ENCODE measurements around the gene ARFGAP2.

The ARFGAP2 gene

GRCh38 chr11:47166368-47166767 lies 10.3 kb downstream of the ARFGAP2 start:
- no peak for DNase-seq

DNA sequence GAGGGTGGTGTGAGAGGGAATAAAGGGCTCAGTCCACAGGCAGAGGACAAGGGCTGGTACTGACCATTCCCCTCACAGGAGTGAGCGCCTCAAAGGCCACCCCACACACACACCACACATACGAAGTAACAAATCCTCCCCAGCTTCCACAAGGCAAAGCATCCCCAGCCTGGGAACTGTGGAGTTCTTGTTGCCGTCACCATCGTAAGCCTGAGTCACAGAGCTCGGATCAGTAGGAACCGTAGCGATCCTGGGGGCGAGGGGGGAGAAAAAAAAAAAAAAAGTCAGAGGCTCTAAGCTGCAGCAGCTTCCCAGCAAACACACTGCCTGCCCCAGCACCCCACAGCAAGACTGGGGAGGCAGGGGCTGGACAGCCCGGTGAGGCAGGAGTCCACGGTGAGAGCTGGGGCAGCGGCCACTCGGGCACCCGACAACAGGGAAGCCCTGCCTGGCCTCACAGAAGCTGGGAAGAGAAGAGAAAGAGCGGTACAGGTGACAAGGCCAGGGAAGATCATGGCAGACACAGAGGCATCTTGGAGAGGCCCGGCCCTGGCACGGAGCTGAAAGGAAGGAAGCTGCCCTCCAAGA lies 11.3 kb downstream of the ARFGAP2 start:
- no peak for DNase-seq

GRCh38 chr11:47164321-47164720 lies 12.4 kb downstream of the ARFGAP2 start:
- no peak for DNase-seq

DNA sequence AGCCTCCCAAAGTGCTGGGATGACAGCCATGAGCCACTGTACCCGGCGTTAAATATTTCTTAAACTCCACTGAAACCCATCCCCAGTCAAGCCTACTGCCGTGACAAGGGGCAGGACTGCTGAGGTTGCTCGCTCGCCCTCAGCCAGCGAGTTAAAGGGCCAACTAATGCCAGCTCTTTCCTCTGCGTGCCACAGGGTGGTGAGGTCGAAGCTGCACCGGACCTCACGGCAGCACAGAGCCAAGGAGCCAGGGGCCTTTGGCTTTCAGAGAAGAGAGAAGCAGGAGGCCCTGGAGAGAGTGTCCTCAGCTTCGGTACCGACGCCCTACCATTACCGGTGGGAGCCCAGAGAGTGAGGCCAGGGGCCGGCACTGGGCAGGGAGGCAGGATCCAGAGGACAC lies 12.8 kb downstream of the ARFGAP2 start:
- no peak for DNase-seq

DNA sequence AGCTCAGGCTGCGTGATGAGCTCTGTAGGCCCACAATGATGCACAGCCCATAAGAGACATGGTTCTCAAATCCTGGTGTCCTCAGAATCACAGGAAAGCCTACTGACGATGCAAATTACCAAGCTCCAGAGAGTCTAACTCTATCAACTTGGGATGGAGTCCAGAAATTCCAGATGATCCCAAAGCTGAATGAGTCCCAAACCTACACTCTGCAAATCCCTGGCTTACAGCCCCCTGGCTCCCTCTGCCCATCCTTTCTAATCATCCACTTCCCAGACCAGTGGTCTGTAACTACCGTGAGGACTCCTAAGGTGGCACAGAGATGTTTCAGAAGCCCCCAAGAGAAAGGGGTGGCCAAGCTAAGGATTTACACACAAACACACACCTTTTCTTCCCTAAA lies 13.5 kb downstream of the ARFGAP2 start:
- DNase-seq, result no peak

DNA sequence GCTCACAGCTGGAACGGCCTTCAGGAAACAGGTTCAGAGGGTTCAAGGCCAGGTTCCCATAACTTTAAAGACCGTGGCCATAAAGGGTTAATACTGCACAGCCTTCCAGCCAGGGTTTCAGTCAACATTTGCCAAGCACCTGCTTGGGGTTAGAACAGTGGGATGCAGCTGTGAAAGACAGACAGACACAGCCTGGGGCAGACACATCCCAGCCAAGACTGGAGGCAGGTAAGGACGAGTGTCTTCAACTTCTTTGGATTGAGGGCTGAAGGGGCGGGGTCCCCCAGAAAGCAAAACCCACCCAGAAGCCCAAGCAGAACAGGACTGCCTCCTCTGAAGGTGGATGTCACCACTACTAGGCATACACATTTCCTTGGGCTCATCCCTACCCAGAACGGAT lies 14.3 kb downstream of the ARFGAP2 start:
- no peak for DNase-seq

GRCh38 chr11:47161890-47162289 lies 14.8 kb downstream of the ARFGAP2 start:
- DNase-seq, result no peak

DNA sequence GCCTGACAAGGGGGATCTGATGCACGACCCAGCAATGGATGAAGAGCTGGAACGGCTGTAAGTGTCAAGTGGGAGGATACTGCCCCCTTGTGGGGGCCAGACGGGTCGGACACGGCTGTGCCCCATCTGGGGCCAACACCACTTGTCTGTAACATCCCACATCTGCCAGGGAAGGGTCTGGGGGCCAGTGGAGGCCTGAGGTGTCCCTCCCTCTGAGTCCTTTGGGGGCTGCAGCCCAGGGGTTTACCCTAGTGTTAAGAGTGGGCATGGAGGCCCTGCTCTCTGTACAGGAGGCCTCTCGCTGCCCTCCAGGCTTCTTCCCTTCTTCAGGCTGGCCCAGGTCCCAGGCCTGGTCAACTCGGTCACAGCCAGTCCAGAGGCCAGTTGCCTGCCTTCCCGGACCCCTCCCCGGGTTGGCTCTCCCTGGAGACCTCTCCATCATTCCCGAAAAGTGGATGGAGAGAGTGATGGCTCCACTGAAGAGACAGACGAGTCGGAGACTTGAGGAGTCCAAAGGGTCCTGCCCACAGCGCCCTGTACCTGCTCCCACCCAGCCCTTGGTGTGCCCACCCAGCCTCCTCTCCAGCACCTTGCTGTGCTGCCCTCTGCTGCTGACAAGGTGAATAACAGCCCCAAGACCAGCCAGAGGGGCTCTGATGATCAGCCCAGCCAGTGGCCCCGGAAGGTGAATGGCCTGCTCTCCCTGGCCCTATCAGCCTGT lies 15.4 kb downstream of the ARFGAP2 start:
- DNase-seq, result peak; percentile 63

DNA sequence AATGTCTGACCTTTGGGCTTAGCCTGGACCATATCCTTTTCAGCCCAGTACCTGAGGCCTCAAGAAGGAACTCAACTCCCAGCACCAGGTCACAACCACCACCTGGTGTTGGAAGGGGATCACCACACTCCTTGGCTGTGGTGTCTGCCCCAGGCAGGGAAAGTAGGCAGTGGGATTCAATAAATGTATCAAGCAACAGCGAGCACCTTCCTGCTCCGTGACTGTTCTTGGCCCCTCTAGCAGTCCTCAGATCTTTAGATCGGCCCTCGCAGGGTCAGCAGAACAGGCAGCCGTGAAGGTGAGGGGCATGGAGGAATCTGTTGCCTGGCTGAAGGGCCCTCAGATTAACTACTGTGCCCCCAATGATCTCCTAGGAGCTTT lies 15.9 kb downstream of the ARFGAP2 start:
- DNase-seq, result no peak

DNA sequence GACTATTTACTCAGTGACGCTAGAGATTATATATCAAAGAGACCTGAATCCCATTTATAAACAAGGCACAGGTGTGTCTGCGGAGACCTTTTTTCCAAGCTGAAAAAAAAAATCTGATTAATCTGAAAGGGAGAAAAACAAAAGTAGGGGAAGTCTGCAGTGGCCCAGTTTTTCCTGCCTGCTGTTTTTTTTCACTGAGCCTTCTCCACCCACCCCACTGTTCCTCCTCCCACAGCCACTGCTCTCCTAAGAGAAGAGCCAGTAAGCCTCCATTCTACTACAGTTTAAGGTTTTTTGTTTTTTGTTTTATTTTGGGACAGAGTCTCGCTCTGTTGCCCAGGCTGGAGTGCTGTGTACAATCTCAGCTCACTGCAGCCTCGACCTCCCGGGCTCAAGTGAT lies 18.4 kb downstream of the ARFGAP2 start:
- DNase-seq, result no peak

- no peak for DNase-seq
Observed at GRCh38 chr11:47157805-47158204, 18.9 kb downstream of the ARFGAP2 start.

DNA sequence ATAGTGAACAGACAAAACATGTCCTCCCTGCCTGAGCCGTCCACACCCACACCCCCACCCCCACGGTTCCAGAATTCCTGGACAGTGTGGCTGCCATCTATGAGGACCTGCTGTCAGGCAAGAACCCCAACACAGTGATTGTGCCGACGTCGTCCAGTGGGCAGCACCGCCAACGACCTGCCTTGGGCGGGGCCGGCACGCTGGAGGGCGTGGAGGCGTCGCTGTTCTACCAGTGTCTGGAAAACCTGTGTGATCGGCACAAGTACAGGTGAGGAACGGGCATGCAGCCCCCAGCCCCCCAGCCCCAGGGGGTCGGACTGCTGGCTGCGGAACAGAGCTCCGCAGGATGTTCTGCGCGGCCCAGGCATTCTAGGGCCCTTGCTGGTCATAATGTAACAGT lies 19.7 kb downstream of the ARFGAP2 start:
- DNase-seq, result no peak

DNA sequence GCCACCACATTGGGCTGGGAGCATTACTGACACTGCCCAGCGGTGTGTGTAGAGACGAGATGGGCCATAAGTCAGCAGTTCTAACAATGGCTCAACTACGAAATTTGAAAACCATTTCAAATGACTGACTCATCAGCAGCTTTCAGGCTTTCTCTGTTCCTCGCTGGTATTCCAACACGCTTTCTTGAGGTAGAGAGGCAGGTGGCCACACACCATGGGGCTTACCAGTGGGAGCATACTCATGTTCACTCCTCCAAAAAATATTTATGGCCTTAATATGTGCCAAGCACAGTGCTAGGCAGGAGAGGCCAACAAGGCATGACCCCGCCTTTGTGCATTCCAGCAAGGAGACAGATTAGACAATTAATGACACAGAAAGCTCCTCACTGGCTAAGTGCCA lies 20.3 kb downstream of the ARFGAP2 start:
- DNase-seq, result no peak

- DNase-seq, result no peak
Observed at GRCh38 chr11:47155879-47156278, 20.8 kb downstream of the ARFGAP2 start.

GRCh38 chr11:47154616-47155570 lies 21.8 kb downstream of the ARFGAP2 start:
- peak; percentile 31 for DNase-seq

GRCh38 chr11:47152953-47153950 lies 23.4 kb downstream of the ARFGAP2 start:
- peak; percentile 50 for DNase-seq

- DNase-seq, result no peak
Observed at GRCh38 chr11:47152126-47152952, 24.3 kb downstream of the ARFGAP2 start.

DNA sequence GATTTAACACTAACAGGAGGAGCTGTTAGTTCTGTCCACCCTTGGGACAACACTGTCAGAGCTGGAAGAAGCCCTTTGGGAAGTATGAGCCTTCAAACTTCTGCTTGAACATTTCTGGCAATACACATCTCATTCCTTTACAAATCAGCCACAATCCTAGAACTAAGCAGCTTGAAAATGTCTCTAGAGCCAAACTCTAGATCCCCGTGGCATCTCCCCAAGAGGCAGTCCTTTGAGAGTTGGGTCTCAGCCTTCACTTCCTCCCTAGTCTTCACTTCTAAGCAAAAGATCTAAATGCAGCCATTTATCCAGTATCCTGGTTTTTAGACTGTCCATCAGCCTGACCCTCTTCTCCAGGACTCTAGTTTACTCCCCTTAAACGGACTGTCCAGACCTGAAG lies 26.9 kb downstream of the ARFGAP2 start:
- DNase-seq, result no peak

- DNase-seq, result no peak
Observed at GRCh38 chr11:47148903-47149531, 27.7 kb downstream of the ARFGAP2 start.

DNA sequence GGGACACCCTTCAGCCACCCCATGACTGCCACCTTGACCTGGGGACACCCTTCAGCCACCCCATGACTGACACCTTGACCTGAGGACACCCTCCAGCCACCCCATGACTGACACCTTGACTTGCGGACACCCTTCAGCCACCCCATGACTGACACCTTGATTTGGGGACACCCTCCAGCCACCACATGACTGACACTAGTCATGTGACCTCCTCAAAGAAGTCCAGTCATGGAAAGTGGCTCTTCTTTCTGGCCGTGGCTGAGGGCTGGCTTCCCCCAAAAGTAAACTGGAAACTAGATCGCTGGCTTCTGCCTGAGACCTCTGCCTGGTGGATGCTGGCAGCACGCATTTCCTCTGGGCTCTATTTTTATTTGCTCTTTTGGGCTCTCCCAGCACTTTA lies 28.4 kb downstream of the ARFGAP2 start:
- DNase-seq, result no peak

GRCh38 chr11:47147681-47148080 lies 29.0 kb downstream of the ARFGAP2 start:
- no peak for DNase-seq

All from CD4-positive, alpha-beta T cell treated with Interleukin-12 subunit alpha and Interleukin-12 subunit beta, for 1 hour (primary cell).